Neuronal stem cell (in vitro differentiated cells): Measurements from ENCODE around the gene COG5.

Experiments used
- DNase-seq: peaks from one replicate; pipeline ENCODE4 v3.0.0-alpha.2; 2013; ENCODE audit warnings: low spot score
- H2AFZ ChIP-seq: one replicate; pipeline ENCODE4 v1.6.1; 2013; ENCODE audit warnings: mild to moderate bottlenecking, low read length, inconsistent platforms
- H2AK5ac ChIP-seq: 2 replicates; pipeline ENCODE4 v1.6.1; 2013; ENCODE audit warnings: low read depth, mild to moderate bottlenecking, inconsistent platforms, low read length, moderate library complexity, mixed read lengths
- H2BK120ac ChIP-seq: 2 replicates; pipeline ENCODE4 v1.6.1; 2013; ENCODE audit warnings: low read depth, mild to moderate bottlenecking, inconsistent platforms, low read length, moderate library complexity, mixed read lengths
- H2BK12ac ChIP-seq: one replicate; pipeline ENCODE4 v1.6.1; 2013; ENCODE audit warnings: low read length, inconsistent platforms
- H2BK15ac ChIP-seq: 2 replicates; pipeline ENCODE4 v1.6.1; 2013; ENCODE audit warnings: mild to moderate bottlenecking, low read length, inconsistent platforms, mixed read lengths
- H2BK5ac ChIP-seq: one replicate; pipeline ENCODE4 v1.6.1; 2013; ENCODE audit warnings: inconsistent platforms, mild to moderate bottlenecking, low read length, moderate library complexity
- H3K14ac ChIP-seq: one replicate; pipeline ENCODE4 v1.6.1; 2013; ENCODE audit warnings: low read length, inconsistent platforms
- H3K18ac ChIP-seq: 2 replicates; pipeline ENCODE4 v1.6.1; 2013; ENCODE audit warnings: low read length, inconsistent platforms
- H3K23ac ChIP-seq: 2 replicates; pipeline ENCODE4 v1.6.1; 2013; ENCODE audit warnings: low read depth, mild to moderate bottlenecking, mixed read lengths, low read length, inconsistent platforms; ENCODE audit not compliant: poor library complexity
- H3K27ac ChIP-seq: replicated peaks from 3 replicates; pipeline ENCODE4 v1.5.1; 2013; ENCODE audit warnings: low read length, inconsistent platforms
- H3K27me3 ChIP-seq, 3 experiments: 2 replicates each; pipeline ENCODE4 v1.6.1; 2013; ENCODE audit warnings: low read length in 3 of 3, mild to moderate bottlenecking in 2 of 3, inconsistent platforms in 1 of 3, low read depth in 1 of 3, mixed read lengths in 1 of 3, moderate library complexity in 1 of 3; ENCODE audit not compliant: control insufficient read depth in 3 of 3, insufficient read depth in 3 of 3
- H3K36me3 ChIP-seq, 2 donors: replicated peaks in 1 of 2; 2 replicates each; pipeline ENCODE4 v1.6.1; 2013; ENCODE audit warnings: low read length in 2 of 2; ENCODE audit not compliant: control insufficient read depth in 2 of 2, insufficient read depth in 2 of 2
- H3K4ac ChIP-seq: 2 replicates; pipeline ENCODE4 v1.6.1; 2013; ENCODE audit warnings: inconsistent platforms, mild to moderate bottlenecking, low read length, moderate library complexity
- H3K4me1 ChIP-seq, 2 donors: 1 replicate in 1 of 2; 2 replicates in 1 of 2; pipeline ENCODE4 v1.6.1; 2013; ENCODE audit warnings: low read length in 2 of 2, low read depth in 1 of 2; ENCODE audit not compliant: control insufficient read depth in 2 of 2, insufficient read depth in 1 of 2
- H3K4me2 ChIP-seq: one replicate; pipeline ENCODE4 v1.6.1; 2013; ENCODE audit warnings: mild to moderate bottlenecking, low read length, inconsistent platforms; ENCODE audit not compliant: insufficient read depth, poor library complexity, severe bottlenecking
- H3K4me3 ChIP-seq, 2 donors: 2 replicates each; pipeline ENCODE4 v1.5.1; 2013; ENCODE audit warnings: low read length in 2 of 2, mild to moderate bottlenecking in 2 of 2, inconsistent platforms in 1 of 2, moderate library complexity in 1 of 2
- H3K79me1 ChIP-seq: one replicate; pipeline ENCODE4 v1.6.1; 2013; ENCODE audit warnings: low read depth, mild to moderate bottlenecking, inconsistent platforms, low read length, moderate library complexity
- H3K9ac ChIP-seq: one replicate; pipeline ENCODE4 v1.6.1; 2013; ENCODE audit warnings: mild to moderate bottlenecking, low read depth, low read length, inconsistent platforms; ENCODE audit not compliant: poor library complexity
- H3K9me3 ChIP-seq, 2 donors: replicated peaks in 1 of 2; 2 replicates each; pipeline versions ENCODE3 to v1.6.1; 2013; ENCODE audit warnings: low read length in 2 of 2, mild to moderate bottlenecking in 2 of 2, inconsistent platforms in 1 of 2, low read depth in 1 of 2, mixed read lengths in 1 of 2, moderate library complexity in 1 of 2; ENCODE audit not compliant: control insufficient read depth in 2 of 2, insufficient read depth in 1 of 2
- H4K8ac ChIP-seq: one replicate; pipeline ENCODE4 v1.6.1; 2013; ENCODE audit warnings: low read depth, mild to moderate bottlenecking, inconsistent platforms, low read length, moderate library complexity
- H4K91ac ChIP-seq: one replicate; pipeline ENCODE4 v1.6.1; 2013; ENCODE audit warnings: low read length, low read depth, mild to moderate bottlenecking, inconsistent platforms; ENCODE audit not compliant: poor library complexity
- WGBS, 2 donors: extraction: QIAGEN DNeasy Blood & Tissue Kit; methylation state at CpG; one replicate each; pipeline ENCODE4 v1.1.7; 2013; ENCODE audit warnings: missing lambda C conversion rate in 2 of 2, mixed read lengths in 1 of 2; ENCODE audit not compliant: insufficient read length in 2 of 2, insufficient replicate concordance in 1 of 2; ENCODE audit errors: extremely low coverage in 2 of 2; 5-methylcytosine and 5-hydroxymethylcytosine counted together

COG5 gene

GRCh38 chr7:107482571-107482970 is 81.1 kb downstream of the COG5 start:
- H3K9me3 ChIP-seq: no peaks in the 10 kb centered on the region
- no peak overlapping the region for H3K4me3 ChIP-seq
- H3K9ac ChIP-seq: no peak overlapping the region
- H2BK120ac ChIP-seq: no peak overlapping the region
- no peak overlapping the region for H3K27ac ChIP-seq
- H2BK5ac ChIP-seq: no peak overlapping the region
- no peak overlapping the region for H2BK12ac ChIP-seq
- H2BK15ac ChIP-seq: no peak overlapping the region
- H3K36me3 ChIP-seq: no peaks in the 10 kb centered on the region
- no peak overlapping the region for H3K4me2 ChIP-seq
- no peaks in the 10 kb centered on the region for H3K4me1 ChIP-seq
- H2AK5ac ChIP-seq: no peak overlapping the region
- no peaks in the 10 kb centered on the region for H3K27me3 ChIP-seq
- DNase-seq: no peak
- WGBS, 2 donors: 100% methylated on average over 1 of the region's 1 CpG; no CpG with 5 or more reads in 1 of the 2 donors
- no peak overlapping the region for H4K91ac ChIP-seq
- H3K18ac ChIP-seq: no peak overlapping the region
- H3K14ac ChIP-seq: no peak overlapping the region
- H2AFZ ChIP-seq: no peak overlapping the region
- H3K23ac ChIP-seq: no peak overlapping the region
- no peak overlapping the region for H4K8ac ChIP-seq
- peaks cover 1% of the 10 kb centered on the region for H3K79me1 ChIP-seq
- no peak overlapping the region for H3K4ac ChIP-seq

GRCh38 chr7:107480932-107481331 is 82.8 kb downstream of the COG5 start:
- Histone ChIP-seq H3K4ac (no peak overlapping the region), H4K91ac (no peak overlapping the region), H3K27me3 (no peaks in the 10 kb centered on the region), H2AK5ac (no peak overlapping the region), H3K79me1 (peaks cover 1% of the 10 kb centered on the region), H3K4me3 (no peak overlapping the region), H3K14ac (no peak overlapping the region), H2BK120ac (no peak overlapping the region), H3K4me2 (no peak overlapping the region), H3K23ac (no peak overlapping the region), H2BK12ac (no peak overlapping the region), H3K4me1 (no peaks in the 10 kb centered on the region), H4K8ac (no peak overlapping the region), H3K9ac (no peak overlapping the region), H2BK5ac (no peak overlapping the region), H3K9me3 (no peaks in the 10 kb centered on the region), H3K27ac (no peak overlapping the region), H3K36me3 (no peaks in the 10 kb centered on the region), H2AFZ (no peak overlapping the region), H2BK15ac (no peak overlapping the region), H3K18ac (no peak overlapping the region)
- DNase-seq: no peak
- no CpG with 5 or more reads among the region's 3 CpGs for WGBS, 2 donors

GRCh38 chr7:107479303-107479702 is 84.4 kb downstream of the COG5 start:
- Histone ChIP-seq H3K79me1 (no peaks in the 10 kb centered on the region), H3K27ac (no peak overlapping the region), H2AFZ (no peak overlapping the region), H4K8ac (no peak overlapping the region), H3K23ac (no peak overlapping the region), H3K36me3 (no peaks in the 10 kb centered on the region), H2BK5ac (no peak overlapping the region), H2AK5ac (no peak overlapping the region), H3K9ac (no peak overlapping the region), H2BK120ac (no peak overlapping the region), H3K14ac (no peak overlapping the region), H3K18ac (no peak overlapping the region), H3K4ac (no peak overlapping the region), H3K4me3 (no peak overlapping the region), H2BK12ac (no peak overlapping the region), H3K4me2 (no peak overlapping the region), H2BK15ac (no peak overlapping the region), H3K27me3 (no peaks in the 10 kb centered on the region), H3K4me1 (no peaks in the 10 kb centered on the region), H3K9me3 (no peaks in the 10 kb centered on the region), H4K91ac (no peak overlapping the region)
- no CpG with 5 or more reads among the region's 2 CpGs for WGBS, 2 donors
- no peak for DNase-seq

GRCh38 chr7:107474104-107474521 is 89.6 kb downstream of the COG5 start:
- Histone ChIP-seq H3K4me2 (no peak overlapping the region), H3K27ac (no peak overlapping the region), H3K79me1 (no peaks in the 10 kb centered on the region), H3K4ac (no peak overlapping the region), H3K14ac (no peak overlapping the region), H2BK5ac (no peak overlapping the region), H2BK12ac (no peak overlapping the region), H3K9me3 (no peaks in the 10 kb centered on the region), H2AFZ (no peak overlapping the region), H3K4me3 (no peak overlapping the region), H3K23ac (no peak overlapping the region), H2BK120ac (no peak overlapping the region), H2BK15ac (no peak overlapping the region), H3K18ac (no peak overlapping the region), H2AK5ac (no peak overlapping the region), H4K91ac (no peak overlapping the region), H3K36me3 (no peaks in the 10 kb centered on the region), H3K9ac (no peak overlapping the region), H3K27me3 (no peaks in the 10 kb centered on the region), H3K4me1 (peaks cover 0 to 6% of the 10 kb centered on the region in 2 donors), H4K8ac (no peak overlapping the region)
- WGBS, 2 donors: no CpG with 5 or more reads among the region's 5 CpGs
- no peak for DNase-seq
